Measurements from ENCODE around the gene INS.

GRCh38 chr11:2158966-2159365 lies 2.0 kb downstream of the INS start:
- TF ChIP-seq CTCF (IDR thresholded peaks at IDR 0.05), result no peak
- no peak for TF ChIP-seq EZH2 (IDR thresholded peaks at IDR 0.05; ENCODE audit: borderline replicate concordance, insufficient read depth, low read depth, low read length, poor library complexity, severe bottlenecking)
